ENCODE measurements around the gene TNFAIP8L1.

Gene TNFAIP8L1

GRCh38 chr19:4660993-4661392 lies 21.7 kb downstream of the TNFAIP8L1 start:
- Histone ChIP-seq H3K27ac (no peak overlapping the region), H3K4me3 (no peak overlapping the region), H3K36me3 (ENCODE audit: insufficient read depth, low read length) (peaks cover 18% of the 10 kb centered on the region; the same call in 1 of the 2 replicates), H3K9ac (ENCODE audit: insufficient read length) (no peak overlapping the region), H3K9me3 (ENCODE audit: low read depth, low read length) (no peaks in the 10 kb centered on the region)
- TF ChIP-seq FOXP2 (optimal IDR thresholded peaks at IDR 0.05; ENCODE audit: control extremely low read depth, extremely low read length, insufficient read depth) (no peak), EZH2 (IDR thresholded peaks at IDR 0.05) (no peak), POLR2AphosphoS5 (IDR thresholded peaks at IDR 0.05; ENCODE audit: borderline replicate concordance, low read depth, low read length) (no peak)
- DNase-seq (ENCODE audit: low read depth, low spot score) = no peak

GRCh38 chr19:4662020-4662695 lies 22.8 kb downstream of the TNFAIP8L1 start:
- no peak overlapping the region for H3K9ac ChIP-seq (ENCODE audit: insufficient read length)
- no peak for TF ChIP-seq FOXP2 (optimal IDR thresholded peaks at IDR 0.05; ENCODE audit: control extremely low read depth, extremely low read length, insufficient read depth)
- TF ChIP-seq EZH2 (IDR thresholded peaks at IDR 0.05) = no peak
- TF ChIP-seq POLR2AphosphoS5 (IDR thresholded peaks at IDR 0.05; ENCODE audit: borderline replicate concordance, low read depth, low read length) = no peak
- H3K27ac ChIP-seq = no peak overlapping the region
- no peak for DNase-seq (ENCODE audit: low read depth, low spot score)
- H3K36me3 ChIP-seq (ENCODE audit: insufficient read depth, low read length) = peaks cover 23% of the 10 kb centered on the region; the same call in 1 of the 2 replicates
- H3K4me3 ChIP-seq = no peak overlapping the region
- no peaks in the 10 kb centered on the region for H3K9me3 ChIP-seq (ENCODE audit: low read depth, low read length)

- Histone ChIP-seq H3K4me3 (no peak overlapping the region), H3K27ac (no peak overlapping the region), H3K36me3 (ENCODE audit: insufficient read depth, low read length) (peaks cover 20% of the 10 kb centered on the region; the same call in 1 of the 2 replicates), H3K9ac (ENCODE audit: insufficient read length) (no peak overlapping the region), H3K9me3 (ENCODE audit: low read depth, low read length) (no peaks in the 10 kb centered on the region)
- TF ChIP-seq POLR2AphosphoS5 (IDR thresholded peaks at IDR 0.05; ENCODE audit: borderline replicate concordance, low read depth, low read length) = no peak
- no peak for DNase-seq (ENCODE audit: low read depth, low spot score)
Observed at GRCh38 chr19:4662812-4663211, 23.5 kb downstream of the TNFAIP8L1 start.

- DNase-seq (ENCODE audit: low read depth, low spot score) = no peak
- Histone ChIP-seq H3K27ac (no peak overlapping the region), H3K9ac (ENCODE audit: insufficient read length) (no peak overlapping the region), H3K4me3 (no peak overlapping the region), H3K36me3 (ENCODE audit: insufficient read depth, low read length) (peaks cover 27% of the 10 kb centered on the region), H3K9me3 (ENCODE audit: low read depth, low read length) (no peaks in the 10 kb centered on the region)
- TF ChIP-seq FOXP2 (optimal IDR thresholded peaks at IDR 0.05; ENCODE audit: control extremely low read depth, extremely low read length, insufficient read depth) (no peak), EZH2 (IDR thresholded peaks at IDR 0.05) (no peak), POLR2AphosphoS5 (IDR thresholded peaks at IDR 0.05; ENCODE audit: borderline replicate concordance, low read depth, low read length) (no peak)
Observed at GRCh38 chr19:4664642-4665041, 25.3 kb downstream of the TNFAIP8L1 start.

- TF ChIP-seq EZH2 (IDR thresholded peaks at IDR 0.05) = no peak
- TF ChIP-seq FOXP2 (optimal IDR thresholded peaks at IDR 0.05; ENCODE audit: control extremely low read depth, extremely low read length, insufficient read depth) = no peak
- TF ChIP-seq POLR2AphosphoS5 (IDR thresholded peaks at IDR 0.05; ENCODE audit: borderline replicate concordance, low read depth, low read length) = peak; percentile 89
- DNase-seq (ENCODE audit: low read depth, low spot score) = peak; percentile 14
- peak within 1 kb of the TSS; percentile 97 for H3K4me3 ChIP-seq
- no peaks in the 10 kb centered on the region for H3K9me3 ChIP-seq (ENCODE audit: low read depth, low read length)
- peaks cover 19% of the 10 kb centered on the region for H3K36me3 ChIP-seq (ENCODE audit: insufficient read depth, low read length)
- peak within 1 kb of the TSS; percentile 89 for H3K9ac ChIP-seq (ENCODE audit: insufficient read length)
- no peak within 1 kb of the TSS for H3K27ac ChIP-seq
Observed at GRCh38 chr19:4669723-4670480, 30.6 kb downstream of the TNFAIP8L1 start, which contains the start of gene MYDGF. TSS of gene MYDGF (minus strand) at chr19:4670342. CDS start at chr19:4670334, 8 bp downstream.

- no peak for DNase-seq (ENCODE audit: low read depth, low spot score)
- no peak for TF ChIP-seq POLR2AphosphoS5 (IDR thresholded peaks at IDR 0.05; ENCODE audit: borderline replicate concordance, low read depth, low read length)
- no peak for TF ChIP-seq FOXP2 (optimal IDR thresholded peaks at IDR 0.05; ENCODE audit: control extremely low read depth, extremely low read length, insufficient read depth)
- TF ChIP-seq EZH2 (IDR thresholded peaks at IDR 0.05) = no peak
- Histone ChIP-seq H3K27ac (no peak overlapping the region), H3K9ac (ENCODE audit: insufficient read length) (no peak overlapping the region), H3K4me3 (no peak overlapping the region), H3K9me3 (ENCODE audit: low read depth, low read length) (no peaks in the 10 kb centered on the region), H3K36me3 (ENCODE audit: insufficient read depth, low read length) (peaks cover 17% of the 10 kb centered on the region)
Observed at GRCh38 chr19:4671185-4671851, 32.0 kb downstream of the TNFAIP8L1 start.

- TF ChIP-seq FOXP2 (optimal IDR thresholded peaks at IDR 0.05; ENCODE audit: control extremely low read depth, extremely low read length, insufficient read depth) (no peak), POLR2AphosphoS5 (IDR thresholded peaks at IDR 0.05; ENCODE audit: borderline replicate concordance, low read depth, low read length) (no peak), EZH2 (IDR thresholded peaks at IDR 0.05) (no peak)
- DNase-seq (ENCODE audit: low read depth, low spot score) = no peak
- no peak overlapping the region for H3K9ac ChIP-seq (ENCODE audit: insufficient read length)
- no peak overlapping the region for H3K4me3 ChIP-seq
- H3K9me3 ChIP-seq (ENCODE audit: low read depth, low read length) = no peaks in the 10 kb centered on the region
- no peak overlapping the region for H3K27ac ChIP-seq
- peaks cover 9% of the 10 kb centered on the region for H3K36me3 ChIP-seq (ENCODE audit: insufficient read depth, low read length)
Observed at GRCh38 chr19:4673216-4673615, 33.9 kb downstream of the TNFAIP8L1 start.

- Histone ChIP-seq H3K27ac (no peak overlapping the region), H3K36me3 (ENCODE audit: insufficient read depth, low read length) (peaks cover 3% of the 10 kb centered on the region; the same call in 1 of the 2 replicates), H3K4me3 (no peak overlapping the region), H3K9ac (ENCODE audit: insufficient read length) (no peak overlapping the region), H3K9me3 (ENCODE audit: low read depth, low read length) (no peaks in the 10 kb centered on the region)
- no peak for DNase-seq (ENCODE audit: low read depth, low spot score)
- no peak for TF ChIP-seq POLR2AphosphoS5 (IDR thresholded peaks at IDR 0.05; ENCODE audit: borderline replicate concordance, low read depth, low read length)
- no peak for TF ChIP-seq FOXP2 (optimal IDR thresholded peaks at IDR 0.05; ENCODE audit: control extremely low read depth, extremely low read length, insufficient read depth)
- no peak for TF ChIP-seq EZH2 (IDR thresholded peaks at IDR 0.05)
Observed at GRCh38 chr19:4673726-4674125, 34.4 kb downstream of the TNFAIP8L1 start.
